ENCODE results near the gene SRSF1.

Gene SRSF1

DNA sequence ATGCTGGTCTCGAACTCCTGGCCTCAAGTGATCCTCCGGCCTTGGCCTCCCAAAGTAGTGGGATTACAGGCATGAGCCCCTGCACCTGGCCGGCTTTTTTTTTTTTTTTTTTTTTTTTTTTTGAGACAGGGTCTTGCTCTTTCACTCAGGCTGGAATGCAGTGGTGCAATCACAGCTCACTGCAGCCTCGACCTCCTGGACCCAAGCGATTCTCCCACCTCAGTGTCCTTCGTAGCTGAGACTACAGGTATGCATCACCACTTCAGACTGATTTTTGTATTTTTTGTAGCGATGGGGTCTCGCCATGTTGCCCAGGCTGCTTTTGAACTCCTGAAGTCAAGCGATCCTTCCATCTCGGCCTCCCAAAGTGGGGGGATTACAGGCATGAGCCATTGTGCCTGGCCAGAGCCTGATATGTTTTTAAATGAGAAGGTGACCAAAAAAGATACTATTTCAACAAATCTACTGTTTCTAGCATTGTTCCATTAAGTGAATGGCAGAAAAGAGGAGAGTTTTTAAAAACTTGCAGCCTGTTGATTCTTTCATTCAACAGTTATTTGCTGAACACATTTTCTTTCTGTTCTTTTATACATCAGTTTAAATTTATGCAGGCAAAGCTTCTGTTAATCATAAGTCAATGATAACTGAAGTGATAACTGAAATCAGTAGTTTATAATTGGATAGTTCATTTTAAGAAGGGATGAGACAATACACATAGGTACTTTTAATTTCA is 3.2 kb upstream of the SRSF1 start:
- no peak for DNase-seq

DNA sequence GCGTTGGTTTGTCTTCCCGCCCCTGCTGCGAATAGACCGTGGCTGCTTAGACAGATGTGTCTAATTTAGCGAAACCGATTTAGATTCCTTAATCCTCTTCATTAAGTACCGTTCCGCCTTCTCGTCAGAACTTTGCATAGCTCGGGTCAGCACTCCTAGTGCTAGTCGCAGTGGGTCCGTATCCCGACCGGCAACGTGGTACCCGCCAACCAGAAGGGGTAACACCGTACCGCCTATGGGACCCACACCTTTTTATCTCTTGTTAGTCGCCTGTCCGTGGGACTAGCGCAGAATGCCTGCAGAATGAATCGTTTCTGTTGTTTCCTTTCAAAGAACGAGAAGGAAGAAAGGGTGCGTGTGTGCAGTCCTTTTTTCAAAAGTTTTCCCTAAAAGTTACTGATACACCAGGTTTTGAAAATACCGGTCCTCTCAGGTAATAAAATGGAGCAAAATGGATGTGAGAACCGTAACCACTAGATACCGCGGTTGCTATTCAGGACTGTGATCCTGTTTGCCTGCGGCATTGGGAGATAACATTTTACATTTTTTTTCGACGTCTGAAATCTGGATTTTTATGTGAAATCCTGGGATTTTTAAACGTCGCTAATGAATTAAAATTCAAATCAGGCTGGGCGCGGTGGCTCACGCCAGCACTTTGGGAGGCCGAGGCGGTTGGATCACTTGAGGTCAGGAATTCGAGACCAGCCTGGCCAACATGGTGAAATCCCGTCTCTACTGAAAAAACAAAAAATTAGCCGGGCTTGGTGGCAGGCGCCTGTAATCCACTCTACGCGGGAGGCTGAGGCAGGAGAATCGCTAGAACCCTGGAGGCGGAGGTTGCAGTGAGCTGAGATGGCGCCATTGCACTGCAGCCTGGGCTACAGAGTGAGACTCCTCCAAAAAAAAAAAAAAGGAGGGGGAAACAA is 998 bp upstream of the SRSF1 start:
- DNase-seq: no peak

DNA sequence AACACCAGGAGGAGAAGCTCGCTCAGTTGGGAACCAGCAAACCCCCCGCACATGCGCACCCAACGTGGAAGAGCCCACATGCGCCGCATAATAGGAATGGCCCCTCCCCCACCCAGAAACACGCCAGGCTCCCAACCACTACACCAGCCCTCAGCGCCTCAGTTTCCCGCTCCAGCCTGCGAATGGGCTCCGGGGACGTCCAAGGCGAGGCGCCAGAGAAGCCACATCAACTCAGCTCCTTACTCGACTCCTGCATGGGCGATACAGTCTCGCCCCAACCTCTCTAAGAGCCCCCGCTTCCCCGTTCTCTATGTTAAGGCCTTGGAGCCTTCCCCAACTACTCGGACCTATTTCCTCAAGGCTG is 504 bp downstream of the SRSF1 start:
- peak; percentile 75 for DNase-seq

DNA sequence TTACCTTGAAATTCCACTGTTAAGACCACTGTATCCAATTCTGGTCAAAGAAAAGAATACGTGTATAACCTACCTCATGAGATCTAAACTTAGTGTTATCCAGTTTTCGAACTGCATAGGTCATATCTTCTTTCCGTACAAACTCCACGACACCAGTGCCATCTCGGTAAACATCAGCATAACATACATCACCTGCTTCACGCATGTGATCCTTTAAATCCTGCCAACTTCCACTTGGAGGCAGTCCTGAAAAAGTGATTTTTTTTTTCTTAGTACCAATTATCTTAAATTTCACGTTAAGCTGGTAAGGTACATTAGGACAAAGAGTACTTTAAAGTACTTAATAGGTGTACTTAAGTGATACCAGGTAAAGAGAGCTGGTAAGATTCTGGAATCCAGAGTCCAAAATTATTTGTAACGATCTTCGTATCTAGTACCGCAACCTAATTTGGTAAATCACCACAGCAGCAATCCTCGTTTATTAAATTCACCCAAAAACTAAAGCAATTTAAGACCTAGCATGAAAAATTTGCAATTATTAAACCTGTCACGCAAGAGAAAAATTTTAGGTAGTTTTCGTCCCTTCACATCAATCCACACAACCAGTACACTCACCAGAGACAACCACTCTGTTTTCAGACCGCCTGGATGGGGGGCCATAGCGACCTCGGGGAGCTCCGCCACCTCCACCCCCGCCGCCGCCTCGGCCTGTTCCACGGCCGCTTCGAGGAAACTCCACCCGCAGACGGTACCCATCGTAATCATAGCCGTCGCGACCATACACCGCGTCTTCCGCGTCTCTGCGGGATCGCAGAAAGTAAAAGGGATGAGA is 1.1 kb downstream of the SRSF1 start:
- no peak for DNase-seq

DNA sequence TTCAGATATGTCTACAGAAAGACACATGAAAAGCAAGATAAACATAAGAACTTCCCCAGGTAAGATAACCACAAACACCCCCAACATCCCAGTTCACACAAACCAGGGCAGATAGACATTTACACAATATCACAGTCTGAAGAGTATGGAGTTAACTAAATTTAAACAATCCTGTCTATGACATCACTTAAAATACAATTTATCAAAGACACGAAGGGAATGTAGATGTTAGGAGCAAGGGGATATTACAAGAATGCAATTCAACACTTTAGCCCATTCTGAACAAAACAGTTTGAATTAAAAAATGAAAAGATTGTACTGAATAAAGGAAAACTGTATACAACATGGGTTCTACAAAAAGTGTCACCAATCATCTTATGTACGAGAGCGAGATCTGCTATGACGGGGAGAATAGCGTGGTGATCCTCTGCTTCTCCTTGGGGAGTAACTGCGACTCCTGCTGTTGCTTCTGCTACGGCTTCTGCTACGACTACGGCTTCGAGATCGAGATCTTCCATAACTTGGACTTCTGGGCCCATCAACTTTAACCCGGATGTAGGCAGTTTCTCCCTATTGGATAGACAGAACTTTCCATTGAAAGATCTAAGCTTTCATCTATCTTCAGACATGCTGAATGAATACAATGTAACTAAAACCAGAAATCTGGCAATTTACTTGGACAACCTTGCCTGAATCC is 1.9 kb downstream of the SRSF1 start:
- DNase-seq: no peak

DNA sequence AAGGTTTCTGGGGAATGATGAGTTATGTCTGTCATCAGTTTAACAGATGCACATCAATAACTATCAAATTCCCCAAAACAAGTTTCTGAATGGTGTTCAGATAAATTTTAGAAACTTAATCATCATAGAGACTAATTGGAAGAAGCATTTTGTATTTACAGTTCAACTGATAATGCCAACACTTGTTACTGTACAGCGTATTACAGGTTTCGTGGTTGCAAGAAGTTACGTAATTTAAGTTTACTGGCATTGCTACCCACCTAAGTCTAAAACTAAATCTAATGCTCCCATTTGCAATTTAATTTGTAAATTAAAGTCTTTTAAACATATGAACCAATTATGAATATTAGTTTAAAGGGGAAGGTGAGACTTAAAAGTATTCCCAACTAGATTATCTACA is 3.0 kb downstream of the SRSF1 start:
- DNase-seq: no peak

DNA sequence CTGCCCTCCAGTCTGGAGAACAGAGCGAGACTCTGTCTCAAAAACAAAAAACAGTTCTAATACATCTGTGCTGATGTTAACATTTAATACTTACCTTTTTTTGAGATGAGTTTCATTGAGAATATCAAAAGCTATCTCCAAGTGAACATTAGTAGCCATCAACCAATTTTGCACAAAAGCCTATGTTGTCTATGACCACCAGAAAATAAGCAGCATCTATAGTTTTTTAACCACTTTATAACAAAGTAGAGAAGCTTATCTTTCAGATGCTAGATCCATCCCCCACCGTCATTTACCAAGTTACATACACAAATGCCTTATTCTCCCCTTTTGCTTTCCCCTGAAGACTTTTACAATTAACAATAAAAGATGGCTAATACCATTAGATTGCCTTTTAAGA is 4.1 kb downstream of the SRSF1 start:
- DNase-seq: no peak

DNA sequence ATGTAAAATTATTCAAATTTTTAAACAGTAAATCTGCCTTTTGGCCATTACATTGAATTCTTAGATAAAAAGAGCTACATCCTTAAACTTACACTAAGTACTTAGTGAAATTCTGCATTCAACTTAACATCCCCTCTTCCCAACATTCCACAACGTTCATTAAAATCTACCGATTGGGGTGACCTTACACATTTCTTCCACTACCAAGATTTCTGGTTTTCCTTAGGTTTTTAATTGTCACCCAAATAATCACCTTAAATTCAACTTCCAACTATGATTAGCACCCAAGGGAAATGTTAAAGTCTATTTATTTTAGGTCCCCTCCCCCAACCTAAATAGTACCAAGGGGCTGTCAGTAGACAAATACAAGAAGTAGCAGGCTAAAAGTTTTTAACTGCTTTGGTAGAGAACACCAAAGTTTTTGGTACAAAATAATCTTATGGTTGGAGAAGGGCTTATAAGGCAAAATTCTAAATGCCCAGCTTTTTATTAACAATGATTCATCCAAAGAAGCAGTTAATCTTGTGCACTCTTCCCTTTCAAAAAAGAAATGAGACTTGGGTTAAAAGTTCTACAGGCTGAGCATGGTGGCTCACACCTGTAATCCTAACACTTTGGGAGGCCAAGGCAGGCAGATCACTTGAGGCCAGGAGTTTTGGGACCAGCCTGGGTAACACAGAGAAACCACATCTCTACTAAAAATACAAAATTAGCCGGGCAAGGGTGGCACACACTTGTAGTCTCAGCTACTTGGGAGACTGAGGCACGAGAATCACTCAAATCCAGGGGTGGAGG is 4.7 kb downstream of the SRSF1 start:
- DNase-seq: no peak

DNA sequence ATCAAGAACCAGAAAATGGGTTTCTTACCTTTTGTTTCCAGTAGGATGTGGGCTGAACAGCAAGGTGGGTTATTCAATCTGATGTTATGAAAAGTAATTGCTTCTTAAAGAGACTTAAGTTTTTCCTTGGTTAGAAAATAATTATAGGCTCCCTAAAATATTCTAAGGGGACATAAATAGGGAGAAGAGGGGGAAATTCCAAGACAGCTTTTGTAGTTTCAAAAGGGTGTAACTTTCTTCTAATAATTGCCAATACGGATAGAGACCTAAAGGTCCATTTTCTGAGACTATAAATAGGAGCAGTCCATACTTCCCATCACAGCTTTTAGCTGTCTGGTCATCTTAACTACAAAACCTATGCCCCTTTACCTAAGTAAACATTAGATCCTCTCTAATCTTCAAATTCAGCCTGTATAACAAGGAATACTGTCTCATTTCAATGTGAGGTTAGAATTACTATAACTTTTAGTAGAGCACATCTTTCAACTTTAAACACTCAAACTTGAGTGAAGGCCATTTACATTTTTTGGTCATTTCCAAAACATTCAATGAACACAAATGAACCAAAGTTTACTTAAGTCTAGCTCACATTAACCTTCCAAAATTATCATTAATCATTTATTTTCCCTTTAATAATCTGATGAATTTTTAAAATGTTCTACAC is 5.5 kb downstream of the SRSF1 start:
- DNase-seq: no peak

DNA sequence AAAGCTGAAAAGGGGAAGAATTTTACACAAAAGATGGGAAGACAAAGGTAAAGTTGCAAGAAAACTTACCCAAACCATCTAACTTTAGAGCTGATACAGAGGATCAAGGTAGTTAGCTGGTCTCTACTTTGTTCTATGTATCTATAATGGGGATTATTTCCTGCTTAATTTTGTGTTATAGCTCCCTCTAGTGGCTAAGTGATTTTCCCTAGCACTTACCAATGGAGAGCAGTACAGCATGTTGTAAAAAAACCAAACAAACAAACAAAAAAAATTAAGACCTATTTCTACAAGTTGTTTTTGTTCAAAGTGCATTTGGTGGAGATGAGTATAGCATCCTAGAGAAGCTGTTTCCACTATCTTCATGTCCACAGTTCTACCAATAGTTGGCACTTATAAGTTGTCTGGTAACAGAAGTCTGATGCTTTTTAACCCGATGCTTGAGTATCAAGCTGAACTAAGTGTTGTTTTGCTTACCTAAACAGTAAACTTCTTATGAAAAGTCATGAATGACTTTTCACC is 7.5 kb downstream of the SRSF1 start:
- no peak for DNase-seq

DNA sequence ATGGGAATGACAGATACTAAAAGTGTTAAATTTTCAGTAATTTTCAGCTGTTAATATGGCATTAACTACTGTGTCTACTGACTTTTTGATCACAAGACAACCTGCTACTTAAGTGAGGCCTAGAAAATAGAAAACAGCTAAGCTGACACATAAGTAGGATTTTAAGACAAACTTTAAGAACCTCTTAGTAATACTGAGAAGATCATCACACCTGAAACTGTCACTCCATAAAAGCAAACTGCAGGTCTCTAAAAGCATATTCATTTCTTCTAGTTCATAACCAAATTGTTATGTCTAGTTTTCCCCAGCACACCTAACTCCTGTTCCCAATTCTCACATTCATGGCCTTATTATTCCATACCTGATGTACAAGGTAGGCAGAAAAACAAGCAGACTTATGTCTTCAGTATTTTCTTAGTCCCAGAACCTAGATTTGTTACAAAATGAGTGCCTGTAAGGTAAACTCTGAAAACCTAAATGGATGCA is 8.0 kb downstream of the SRSF1 start:
- DNase-seq: no peak

DNA sequence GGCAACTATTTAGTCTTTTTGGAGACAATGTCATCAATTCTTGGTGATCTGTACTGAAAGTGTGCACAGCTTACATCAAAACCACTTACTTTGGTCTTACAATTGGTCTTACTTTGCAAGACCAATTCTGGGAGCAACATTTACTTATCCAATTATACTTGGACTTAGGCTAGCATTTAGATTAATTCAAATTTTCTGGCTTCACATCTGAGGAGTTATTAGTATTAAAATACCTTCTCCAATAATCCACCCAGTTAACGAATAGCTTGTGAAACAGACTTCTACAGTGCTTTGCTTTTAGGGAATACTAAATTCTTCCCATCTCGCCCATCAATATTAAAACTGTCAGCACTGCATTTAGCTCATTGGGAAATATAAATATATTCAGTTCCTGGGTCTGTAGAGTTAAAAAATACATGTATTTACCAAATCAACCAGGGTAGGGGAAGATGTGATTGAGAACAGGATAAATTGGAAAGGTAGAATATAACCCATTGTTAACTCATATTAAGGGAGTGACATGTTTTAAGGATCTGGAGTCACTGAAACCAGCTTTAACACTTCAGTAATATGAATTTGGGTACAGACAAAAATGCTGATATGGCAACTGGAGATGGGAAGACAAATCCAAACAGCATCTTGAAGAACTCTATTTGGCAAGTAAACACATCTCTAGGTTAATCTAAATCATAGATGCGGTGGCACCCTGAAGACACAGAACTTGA is 9.8 kb downstream of the SRSF1 start:
- DNase-seq: no peak

DNA sequence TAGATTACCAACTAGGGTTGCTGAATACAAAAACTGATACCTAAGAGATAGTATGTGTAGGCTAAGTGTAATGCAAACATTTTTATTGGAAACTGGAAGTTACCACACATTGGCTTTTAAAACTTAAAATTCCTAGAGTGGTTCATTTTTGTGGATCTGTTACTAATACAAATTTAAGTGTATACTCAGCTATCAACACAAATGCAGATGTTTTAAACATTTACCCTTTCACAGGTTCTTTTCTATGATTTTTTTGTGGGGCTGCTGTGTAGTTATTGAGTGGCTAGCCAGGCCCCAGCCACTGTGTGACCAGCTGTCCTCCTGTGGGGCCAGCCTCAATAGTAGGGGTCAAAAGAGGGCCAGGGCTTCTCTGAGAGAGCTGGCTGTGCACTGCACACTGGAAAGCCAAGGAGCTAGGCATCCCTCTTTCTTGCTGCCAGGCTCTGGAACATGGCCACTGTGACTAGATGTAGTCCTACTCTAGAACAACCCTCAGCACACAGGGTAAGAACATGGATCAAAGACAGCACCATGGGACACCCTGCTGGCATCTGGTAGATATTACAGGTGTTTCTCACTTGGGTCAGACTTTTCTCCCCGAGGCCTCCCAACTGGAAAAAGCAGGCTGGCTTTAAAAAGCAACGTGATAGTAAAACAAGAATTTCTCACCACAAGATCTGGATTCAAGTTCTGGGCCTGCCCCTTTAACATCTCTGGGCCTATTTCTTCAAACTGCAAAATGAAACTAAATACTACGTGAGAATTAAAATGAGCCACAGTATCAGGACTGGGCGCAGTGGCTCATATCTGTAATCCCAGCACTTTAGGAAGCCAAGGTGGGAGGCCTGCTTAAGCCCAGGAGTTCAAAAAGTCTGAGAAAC is 11.7 kb downstream of the SRSF1 start:
- DNase-seq: peak; percentile 34

DNA sequence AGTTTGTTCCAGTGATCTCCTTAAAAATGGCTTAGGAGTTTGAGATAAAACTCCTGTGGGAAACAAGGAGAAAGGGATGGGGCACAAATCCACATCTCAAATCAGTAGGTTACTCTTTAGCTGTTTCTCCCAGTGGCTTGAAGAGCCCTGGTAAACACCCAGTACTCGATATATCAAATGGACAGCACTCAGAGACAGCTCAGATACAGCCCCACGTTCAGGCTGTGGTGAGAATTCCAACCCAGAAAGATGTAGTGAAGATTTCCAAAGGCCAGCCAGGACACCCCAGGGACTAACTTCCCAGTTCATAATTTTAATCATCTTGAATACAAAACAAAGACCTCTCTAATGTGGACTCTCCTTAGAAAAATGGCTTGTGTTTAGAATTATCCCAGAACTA is 12.6 kb downstream of the SRSF1 start:
- DNase-seq: no peak

DNA sequence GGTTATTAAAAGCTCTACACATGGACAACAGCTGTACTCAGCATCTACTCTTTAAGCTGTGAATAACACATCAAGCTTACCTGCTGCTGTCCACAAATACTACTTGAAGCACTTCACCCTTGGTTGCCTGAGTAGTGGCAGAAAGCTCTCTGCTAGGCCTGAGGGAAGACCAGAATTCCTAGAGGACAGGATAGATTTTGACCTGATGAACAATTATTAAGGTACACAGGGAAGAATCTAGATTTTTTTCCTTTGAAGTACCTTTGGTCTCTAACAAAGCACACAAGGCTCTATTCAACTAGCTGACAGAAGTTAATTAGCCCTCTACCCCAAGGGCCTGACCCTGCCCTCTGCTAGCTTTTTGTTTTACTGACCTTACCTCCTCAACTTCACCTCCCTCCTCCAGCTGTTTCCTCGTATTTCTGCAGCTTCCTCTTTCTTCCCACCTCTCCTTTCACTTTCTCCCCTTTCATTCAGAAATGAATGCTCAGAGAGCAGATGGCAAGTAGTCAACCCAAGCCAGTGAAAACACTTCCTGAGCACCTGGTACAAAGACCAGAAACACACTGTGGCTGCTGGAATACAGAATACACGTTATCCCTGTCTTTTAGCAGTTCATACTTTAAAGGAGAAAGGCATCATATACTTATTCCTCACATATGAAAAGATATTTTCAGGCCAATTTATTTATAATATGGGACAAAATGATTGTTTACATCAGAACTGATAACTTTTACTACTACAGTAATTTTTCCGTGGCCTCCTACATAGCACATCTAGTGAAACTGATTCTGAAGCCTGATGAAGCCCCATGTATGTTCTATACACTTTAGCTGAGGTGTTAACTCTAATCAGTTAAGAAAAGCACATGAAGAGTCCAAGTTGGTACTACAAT is 13.3 kb downstream of the SRSF1 start:
- DNase-seq: no peak

DNA sequence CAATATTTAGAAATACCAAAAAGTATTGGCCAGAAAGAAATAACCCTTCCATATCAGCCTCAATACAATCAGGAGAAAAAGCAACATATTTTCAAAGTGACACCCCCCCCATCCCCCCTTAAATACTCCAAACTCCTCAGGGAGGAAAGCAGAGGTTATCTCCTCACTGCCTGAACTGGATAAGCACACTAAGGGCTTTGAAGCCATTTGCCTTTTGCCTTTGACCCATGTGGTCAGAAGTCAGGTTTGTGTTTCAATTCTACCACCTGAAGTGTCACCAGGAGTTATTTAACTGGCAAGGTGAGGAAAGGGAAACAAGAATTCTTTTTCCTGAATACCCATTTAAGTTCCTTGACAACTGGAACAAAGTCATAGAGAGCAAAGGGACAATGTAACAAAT is 15.5 kb downstream of the SRSF1 start:
- no peak for DNase-seq

DNA sequence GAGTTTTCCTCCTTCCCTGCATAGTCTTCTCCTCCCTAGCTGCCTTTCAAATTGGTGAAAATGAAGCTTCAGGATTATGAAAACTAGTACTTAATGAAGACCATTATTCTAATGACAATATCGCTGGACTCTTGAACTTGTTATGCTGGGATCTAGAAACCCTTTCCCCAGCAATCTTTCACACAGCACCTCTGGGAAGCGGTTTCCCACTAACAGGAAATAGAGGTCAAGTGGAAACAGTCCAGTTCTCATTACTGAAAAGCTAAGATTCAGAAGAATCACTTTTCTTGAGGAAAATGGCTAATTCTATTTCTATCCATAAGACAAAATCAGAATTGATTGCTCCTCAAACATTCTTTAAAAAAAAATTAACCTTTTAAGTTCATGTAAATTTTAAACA is 17.0 kb downstream of the SRSF1 start:
- DNase-seq: no peak
